ENCODE measurements around the gene TOP1. TPM values are rescaled to one million over a fixed set of nuclear protein-coding genes. Genes with fewer than 3 reads are reported as not detected.

Gene TOP1
- polyA plus RNA-seq, 3 donors: 6.9 to 11.5 (median 11.5) TPM

GRCh38 chr20:41063442-41063841 is 34.8 kb downstream of the TOP1 start:
- no CpG with 5 or more reads among the region's 1 CpG for WGBS (ENCODE audit: insufficient coverage)

GRCh38 chr20:41064377-41064776 is 35.8 kb downstream of the TOP1 start:
- no peak overlapping the region for H3K4me2 ChIP-seq (replicated peaks; ENCODE audit: extremely low read depth, low read length, poor library complexity, severe bottlenecking)
- intact Hi-C loops (cut with micrococcal nuclease): loop anchor here in 1 of 2 donors (5.0 kb wide), 1 partner anchor 37 kb away; the partner anchor contains the start of gene TOP1
- no peak for TF ChIP-seq CTCF (IDR thresholded peaks at IDR 0.05)
- peaks cover 27% of the 10 kb centered on the region for H3K4me1 Mint-ChIP-seq
- H3K4me1 ChIP-seq (ENCODE audit: control insufficient read depth in 1 of 2, insufficient read depth in 2 of 2, low read length in 2 of 2): peaks cover 0 to 3% of the 10 kb centered on the region in 2 donors
- 60% methylated on average over 1 of the region's 1 CpG for WGBS (ENCODE audit: insufficient coverage)
- H3K27me3 Mint-ChIP-seq (ENCODE audit: low read depth in 3 of 3): no peaks in the 10 kb centered on the region
- no peaks in the 10 kb centered on the region for H3K9me3 Mint-ChIP-seq
- DNase-seq: no peak
- no peak overlapping the region for H3K4me3 ChIP-seq (replicated peaks in 1 of 3; ENCODE audit: low read depth in 2 of 3, low read length in 3 of 3)
- peak overlapping the region in 1 of 7 donors; percentile 13 for H3K27ac Mint-ChIP-seq
- H3K27me3 ChIP-seq (ENCODE audit: control insufficient read depth in 2 of 2, insufficient read depth in 2 of 2, low read length in 2 of 2): no peaks in the 10 kb centered on the region
- no peak overlapping the region for H3K4me3 Mint-ChIP-seq
- no peak overlapping the region for H2AFZ ChIP-seq (ENCODE audit: insufficient read depth, low read depth, low read length, poor library complexity, severe bottlenecking)
- H3K36me3 ChIP-seq (replicated peaks in 1 of 2; ENCODE audit: control insufficient read depth in 1 of 2, insufficient read depth in 2 of 2, low read length in 2 of 2): peaks cover 21 to 62% of the 10 kb centered on the region in 2 donors
- H3K9ac ChIP-seq (ENCODE audit: insufficient read depth, low read length, poor library complexity, severe bottlenecking): no peak overlapping the region
- H4K20me1 ChIP-seq (ENCODE audit: insufficient read depth, low read length): peaks cover 100% of the 10 kb centered on the region
- H3K9me3 ChIP-seq (replicated peaks in 1 of 2; ENCODE audit: control insufficient read depth in 1 of 2, insufficient read depth in 1 of 2, low read length in 2 of 2): no peaks in the 10 kb centered on the region
- H3K27ac ChIP-seq (ENCODE audit: low read depth in 1 of 2, low read length in 2 of 2): no peak overlapping the region
- H3K36me3 Mint-ChIP-seq: peaks cover 59 to 66% of the 10 kb centered on the region in 2 donors
- H3K79me2 ChIP-seq (ENCODE audit: insufficient read depth, low read length): peaks cover 99% of the 10 kb centered on the region

More at GRCh38 chr20:41063442-41063841, 34.8 kb downstream of the TOP1 start:
- no peak overlapping the region for H2AFZ ChIP-seq (ENCODE audit: insufficient read depth, low read depth, low read length, poor library complexity, severe bottlenecking)
- no peak overlapping the region for H3K4me2 ChIP-seq (replicated peaks; ENCODE audit: extremely low read depth, low read length, poor library complexity, severe bottlenecking)
- intact Hi-C loops (cut with micrococcal nuclease): loop anchor here in 1 of 2 donors (5.0 kb wide), 1 partner anchor 36 kb away; the partner anchor contains the start of gene TOP1
- DNase-seq: no peak
- H3K4me1 ChIP-seq (ENCODE audit: control insufficient read depth in 1 of 2, insufficient read depth in 2 of 2, low read length in 2 of 2): peaks cover 0 to 3% of the 10 kb centered on the region in 2 donors
- no peak overlapping the region for H3K4me3 Mint-ChIP-seq
- H3K9me3 ChIP-seq (replicated peaks in 1 of 2; ENCODE audit: control insufficient read depth in 1 of 2, insufficient read depth in 1 of 2, low read length in 2 of 2): no peaks in the 10 kb centered on the region
- no peaks in the 10 kb centered on the region for H3K9me3 Mint-ChIP-seq
- H3K79me2 ChIP-seq (ENCODE audit: insufficient read depth, low read length): peaks cover 99% of the 10 kb centered on the region
- H3K27ac ChIP-seq (ENCODE audit: low read depth in 1 of 2, low read length in 2 of 2): no peak overlapping the region
- no peak overlapping the region for H3K9ac ChIP-seq (ENCODE audit: insufficient read depth, low read length, poor library complexity, severe bottlenecking)
- no peaks in the 10 kb centered on the region for H3K27me3 Mint-ChIP-seq (ENCODE audit: low read depth in 3 of 3)
- peak overlapping the region in 3 of 7 donors; percentile 6 to 67 (median 20) for H3K27ac Mint-ChIP-seq
- H3K36me3 Mint-ChIP-seq: peaks cover 55 to 63% of the 10 kb centered on the region in 2 donors
- H3K27me3 ChIP-seq (ENCODE audit: control insufficient read depth in 2 of 2, insufficient read depth in 2 of 2, low read length in 2 of 2): no peaks in the 10 kb centered on the region
- peaks cover 18 to 54% of the 10 kb centered on the region in 2 donors for H3K36me3 ChIP-seq (replicated peaks in 1 of 2; ENCODE audit: control insufficient read depth in 1 of 2, insufficient read depth in 2 of 2, low read length in 2 of 2)
- peaks cover 100% of the 10 kb centered on the region for H4K20me1 ChIP-seq (ENCODE audit: insufficient read depth, low read length)
- peaks cover 31% of the 10 kb centered on the region for H3K4me1 Mint-ChIP-seq
- no peak overlapping the region for H3K4me3 ChIP-seq (replicated peaks in 1 of 3; ENCODE audit: low read depth in 2 of 3, low read length in 3 of 3)
- no peak for TF ChIP-seq CTCF (IDR thresholded peaks at IDR 0.05)

Measured in CD14-positive monocyte (primary cell).